DMS153 treated with DMSO at 0.1 percent for 48 hours (cell line): ENCODE measurements around the gene RNFT1.
A peak's percentile ranks its signal among the peaks of the same experiment; 100 is the strongest.
"Not testable (repeated sequence)": the region's sequence is repeated elsewhere in the genome, so short reads cannot be mapped to it uniquely, and the experiment has no call there.

ENCODE experiments used
- DNase-seq: peaks from one replicate; lab custom pipeline; 2025; ENCODE audit not compliant: unreplicated experiment; lab: John Stamatoyannopoulos, UW

RNFT1 gene, protein sequence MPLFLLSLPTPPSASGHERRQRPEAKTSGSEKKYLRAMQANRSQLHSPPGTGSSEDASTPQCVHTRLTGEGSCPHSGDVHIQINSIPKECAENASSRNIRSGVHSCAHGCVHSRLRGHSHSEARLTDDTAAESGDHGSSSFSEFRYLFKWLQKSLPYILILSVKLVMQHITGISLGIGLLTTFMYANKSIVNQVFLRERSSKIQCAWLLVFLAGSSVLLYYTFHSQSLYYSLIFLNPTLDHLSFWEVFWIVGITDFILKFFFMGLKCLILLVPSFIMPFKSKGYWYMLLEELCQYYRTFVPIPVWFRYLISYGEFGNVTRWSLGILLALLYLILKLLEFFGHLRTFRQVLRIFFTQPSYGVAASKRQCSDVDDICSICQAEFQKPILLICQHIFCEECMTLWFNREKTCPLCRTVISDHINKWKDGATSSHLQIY

GRCh38 chr17:59964482-59965328, at the start of gene RNFT1:
TSS of gene RNFT1 (minus strand) at chr17:59964740. CDS start at chr17:59964663, 77 bp downstream.
- peak; percentile 55 for DNase-seq

GRCh38 chr17:60009326-60009725, 44.8 kb upstream of the RNFT1 start:
- DNase-seq = not testable (repeated sequence)

DNA sequence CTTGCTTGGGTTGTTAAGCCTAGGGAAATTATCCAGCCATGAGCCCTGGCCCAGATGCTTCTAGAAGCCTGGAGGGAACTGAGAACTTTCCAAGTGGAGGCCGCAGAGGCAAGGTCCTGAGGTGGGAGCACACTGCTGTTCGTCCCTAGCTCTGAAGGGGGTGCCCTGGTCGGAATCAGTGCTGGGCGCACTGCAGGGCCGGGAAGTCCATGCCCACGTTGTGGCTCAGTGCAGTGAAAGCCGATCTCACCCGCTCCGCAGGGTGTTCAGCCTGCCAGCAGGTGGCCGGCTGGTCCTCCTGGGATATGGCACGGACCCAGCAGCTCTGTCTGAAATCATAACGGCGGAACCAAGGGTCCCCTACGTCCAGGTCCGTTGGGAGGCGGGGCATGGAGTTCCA, 43.8 kb upstream of the RNFT1 start:
- DNase-seq = not testable (repeated sequence)

GRCh38 chr17:60006160-60006559, 41.6 kb upstream of the RNFT1 start:
- no peak for DNase-seq

- not testable (repeated sequence) for DNase-seq
Observed at GRCh38 chr17:60004561-60004960, 40.0 kb upstream of the RNFT1 start.

- DNase-seq = not testable (repeated sequence)
Observed at GRCh38 chr17:60002405-60002804, 37.9 kb upstream of the RNFT1 start.

DNA sequence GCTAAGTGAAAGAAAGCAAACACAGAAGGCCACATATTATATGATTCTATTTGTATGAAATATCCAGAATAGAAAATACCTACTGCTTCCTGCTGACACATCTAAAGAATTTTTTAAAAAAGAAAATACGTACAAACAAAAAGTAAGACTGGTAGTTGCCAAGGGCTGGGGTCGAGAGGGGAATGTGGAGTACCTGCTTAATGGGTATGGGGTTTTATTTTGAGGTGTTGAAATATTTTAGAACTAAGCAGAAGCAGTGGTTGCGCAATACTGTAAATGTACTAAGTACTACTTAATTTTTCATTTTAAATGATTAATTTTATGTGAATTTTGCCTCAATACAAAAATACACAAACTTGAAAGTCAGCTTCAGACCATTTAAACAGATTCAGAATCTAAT, 32.1 kb upstream of the RNFT1 start:
- not testable (repeated sequence) for DNase-seq

DNA sequence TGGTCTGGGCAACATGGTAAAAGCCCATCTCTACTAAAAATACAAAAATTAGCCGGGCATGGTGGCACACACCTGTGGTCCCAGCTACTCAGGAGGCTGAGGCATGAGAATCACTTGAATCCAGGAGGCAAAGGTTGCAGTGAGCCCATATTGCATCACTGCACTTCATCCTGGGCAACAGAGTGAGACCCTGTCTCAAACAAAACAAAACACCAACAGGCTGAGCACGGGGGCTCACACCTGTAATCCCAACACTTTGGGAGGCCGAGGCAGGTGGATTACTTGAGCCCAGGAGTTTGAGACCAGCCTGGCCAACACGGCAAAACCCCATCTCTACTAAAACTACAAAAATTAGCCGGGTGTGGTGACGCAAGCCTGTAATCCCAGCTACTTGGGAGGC, 10.6 kb upstream of the RNFT1 start:
- not testable (repeated sequence) for DNase-seq

DNA sequence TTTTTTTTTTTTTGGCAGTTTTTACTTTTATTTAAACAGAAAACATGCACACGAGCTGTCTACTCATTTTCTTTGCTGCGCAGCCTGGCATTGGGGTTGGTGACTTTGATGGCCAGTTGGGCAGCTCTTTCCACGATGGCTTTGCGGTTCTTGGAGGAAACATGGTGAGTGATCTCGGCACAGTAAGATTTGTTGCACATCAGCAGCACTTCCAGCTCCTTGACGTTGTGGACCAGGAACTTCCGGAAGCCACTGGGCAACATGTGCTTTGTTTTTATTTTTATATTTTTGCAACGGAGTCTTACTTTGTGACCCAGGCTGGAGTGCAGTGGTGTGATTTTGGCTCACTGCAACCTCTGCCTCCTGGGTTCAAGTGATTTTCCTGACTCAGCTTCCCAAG, 8.9 kb upstream of the RNFT1 start:
- DNase-seq = not testable (repeated sequence)

DNA sequence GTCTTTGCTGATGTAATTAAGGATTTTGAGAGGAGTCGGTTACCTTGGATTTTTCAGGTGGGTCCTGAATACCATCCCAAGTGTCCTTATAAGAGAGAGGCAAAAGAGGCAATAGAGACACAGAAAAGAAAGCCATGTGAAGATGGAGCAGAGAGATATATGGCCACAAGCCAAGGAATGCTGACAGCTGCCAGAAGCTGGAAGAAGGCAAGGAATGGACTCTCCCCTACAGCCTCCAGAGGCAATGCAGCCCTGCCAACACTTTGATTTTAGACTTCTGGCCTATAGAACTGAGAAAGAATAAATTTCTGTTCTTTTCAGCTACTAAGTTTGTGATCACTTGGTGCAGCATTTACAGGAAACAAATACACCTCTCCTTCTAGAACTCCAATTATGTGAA, 8.2 kb upstream of the RNFT1 start:
- DNase-seq = no peak

DNA sequence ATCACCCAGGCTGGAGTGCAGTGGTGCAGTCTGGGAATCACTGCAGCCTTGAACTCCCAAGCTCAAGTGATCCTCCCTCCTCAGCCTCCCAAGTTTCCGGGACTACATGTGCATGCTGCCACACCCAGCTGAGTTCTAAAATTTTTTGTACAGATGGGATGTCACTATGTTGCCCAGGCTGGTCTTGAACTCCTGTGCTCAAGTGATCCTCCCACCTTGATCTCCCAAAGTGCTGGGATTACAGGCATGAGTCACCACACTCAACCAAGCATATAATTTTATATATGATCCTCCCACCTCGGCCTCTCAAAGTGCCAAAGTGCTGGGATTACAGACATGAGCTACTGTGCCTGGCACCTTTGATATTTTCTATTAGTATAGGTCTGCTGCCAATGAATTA, 7.2 kb upstream of the RNFT1 start:
- not testable (repeated sequence) for DNase-seq

- DNase-seq = peak; percentile 48
Observed at GRCh38 chr17:59963738-59964481, 630 bp downstream of the RNFT1 start.

- DNase-seq = no peak
Observed at GRCh38 chr17:59962739-59963318, 1.7 kb downstream of the RNFT1 start.

- not testable (repeated sequence) for DNase-seq
Observed at GRCh38 chr17:59959574-59959973, 5.0 kb downstream of the RNFT1 start.

- DNase-seq = no peak
Observed at GRCh38 chr17:59954856-59955255, 9.7 kb downstream of the RNFT1 start.

DNA sequence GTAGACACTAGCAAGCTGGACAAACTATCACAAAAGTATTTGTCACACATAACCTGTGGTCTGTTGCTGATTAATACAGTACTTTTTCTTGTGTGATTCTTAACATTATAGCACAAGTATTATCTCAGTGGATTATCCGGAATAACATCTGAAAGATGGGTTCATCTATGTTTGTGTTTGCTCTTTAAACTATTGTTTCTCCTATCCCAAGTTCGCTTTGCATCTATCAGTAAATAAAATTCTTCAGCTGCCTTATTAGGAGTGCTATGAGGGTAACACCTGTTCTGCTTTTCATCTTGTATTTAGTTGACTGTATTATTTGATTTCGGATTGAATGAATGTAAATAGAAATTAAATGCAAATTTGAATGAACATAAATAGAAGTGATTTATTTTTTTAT, 14.5 kb downstream of the RNFT1 start:
- no peak for DNase-seq

DNA sequence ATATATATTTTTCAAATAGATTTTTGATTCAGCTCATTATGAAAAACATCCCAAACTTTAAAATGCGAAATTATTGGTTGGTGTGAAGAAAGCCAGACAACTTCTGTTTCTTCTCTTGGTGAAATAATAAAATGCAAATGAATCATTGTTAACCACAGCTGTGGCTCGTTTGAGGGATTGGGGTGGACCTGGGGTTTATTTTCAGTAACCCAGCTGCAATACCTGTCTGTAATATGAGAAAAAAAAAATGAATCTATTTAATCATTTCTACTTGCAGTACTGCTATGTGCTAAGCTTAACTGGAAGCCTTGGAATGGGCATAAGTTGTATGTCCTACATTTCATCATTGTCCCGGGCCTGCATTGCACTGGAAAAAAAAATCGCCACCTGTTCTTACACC, 17.2 kb downstream of the RNFT1 start:
- not testable (repeated sequence) for DNase-seq

- not testable (repeated sequence) for DNase-seq
Observed at GRCh38 chr17:59946433-59946832, 18.1 kb downstream of the RNFT1 start.

GRCh38 chr17:59941131-59941530, 23.4 kb downstream of the RNFT1 start:
- DNase-seq = no peak

DNA sequence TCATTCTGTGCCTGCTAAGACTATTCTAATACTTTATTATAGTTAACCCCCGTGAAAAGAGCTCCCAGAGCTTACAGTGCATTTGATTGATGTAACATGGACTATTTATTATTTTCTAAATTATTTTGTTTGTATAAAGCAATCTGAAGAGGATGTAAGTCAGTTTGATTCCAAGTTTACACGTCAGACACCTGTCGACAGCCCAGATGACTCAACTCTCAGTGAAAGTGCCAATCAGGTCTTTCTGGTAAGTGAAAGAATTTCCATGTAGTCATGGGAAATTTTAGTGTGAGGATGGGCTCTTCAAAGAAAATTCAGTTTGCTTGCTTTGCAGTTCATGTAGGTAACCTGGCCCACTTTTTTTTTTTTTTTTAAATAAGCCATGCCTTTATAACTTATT, 23.8 kb downstream of the RNFT1 start:
- not testable (repeated sequence) for DNase-seq

GRCh38 chr17:59933317-59933716, 31.2 kb downstream of the RNFT1 start:
- not testable (repeated sequence) for DNase-seq
